HEK293T (cell line): ENCODE data around the gene TBC1D3H.
"Not testable (repeated sequence)": the region's sequence is repeated elsewhere in the genome, so short reads cannot be mapped to it uniquely, and the experiment has no call there.

Experiments used
- CTCF ChIA-PET: fragments of 350-600 bp; formaldehyde crosslinking; extraction: SDS; loops from one replicate; lab custom pipeline; 2021; ENCODE audit warnings: antibody characterized with exemption, inconsistent platforms; lab: Yijun Ruan, JAX
- POLR2A ChIA-PET: fragments of 350-600 bp; formaldehyde crosslinking; extraction: SDS; loops from one replicate; lab custom pipeline; 2020; ENCODE audit warnings: antibody characterized with exemption, inconsistent platforms; lab: Yijun Ruan, JAX
- DNase-seq: peaks from one replicate; pipeline ENCODE4 v3.0.0; 2012; ENCODE audit warnings: mixed read lengths; ENCODE audit errors: extremely low spot score

TBC1D3H gene

GRCh38 chr17:36388385-36389245 is at the start of gene TBC1D3H:
Gene TBC1D3H (minus strand): TSS chr17:36388435. CDS start chr17:36386895, 1,540 bp downstream.
- POLR2A ChIA-PET, DNase-seq, CTCF ChIA-PET: not testable (repeated sequence)

DNA sequence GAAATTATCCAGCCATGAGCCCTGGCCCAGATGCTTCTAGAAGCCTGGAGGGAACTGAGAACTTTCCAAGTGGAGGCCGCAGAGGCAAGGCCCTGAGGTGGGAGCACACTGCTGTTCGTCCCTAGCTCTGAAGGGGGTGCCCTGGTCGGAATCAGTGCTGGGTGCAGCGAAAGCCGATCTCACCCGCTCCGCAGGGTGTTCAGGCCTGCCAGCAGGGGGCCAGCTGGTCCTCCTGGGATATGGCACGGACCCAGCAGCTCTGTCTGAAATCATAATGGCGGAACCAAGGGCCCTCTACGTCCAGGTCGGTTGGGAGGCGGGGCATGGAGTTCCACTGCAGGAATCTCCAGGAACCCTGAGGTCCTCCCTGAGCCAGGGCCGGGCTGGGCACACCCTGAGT is 40.7 kb upstream of the TBC1D3H start:
- POLR2A ChIA-PET, CTCF ChIA-PET: not testable (repeated sequence)

GRCh38 chr17:36415180-36415941 is 27.1 kb upstream of the TBC1D3H start:
- POLR2A ChIA-PET, CTCF ChIA-PET, DNase-seq: not testable (repeated sequence)

More for the DNA sequence above, 40.7 kb upstream of the TBC1D3H start:
- DNase-seq: not testable (repeated sequence)

DNA sequence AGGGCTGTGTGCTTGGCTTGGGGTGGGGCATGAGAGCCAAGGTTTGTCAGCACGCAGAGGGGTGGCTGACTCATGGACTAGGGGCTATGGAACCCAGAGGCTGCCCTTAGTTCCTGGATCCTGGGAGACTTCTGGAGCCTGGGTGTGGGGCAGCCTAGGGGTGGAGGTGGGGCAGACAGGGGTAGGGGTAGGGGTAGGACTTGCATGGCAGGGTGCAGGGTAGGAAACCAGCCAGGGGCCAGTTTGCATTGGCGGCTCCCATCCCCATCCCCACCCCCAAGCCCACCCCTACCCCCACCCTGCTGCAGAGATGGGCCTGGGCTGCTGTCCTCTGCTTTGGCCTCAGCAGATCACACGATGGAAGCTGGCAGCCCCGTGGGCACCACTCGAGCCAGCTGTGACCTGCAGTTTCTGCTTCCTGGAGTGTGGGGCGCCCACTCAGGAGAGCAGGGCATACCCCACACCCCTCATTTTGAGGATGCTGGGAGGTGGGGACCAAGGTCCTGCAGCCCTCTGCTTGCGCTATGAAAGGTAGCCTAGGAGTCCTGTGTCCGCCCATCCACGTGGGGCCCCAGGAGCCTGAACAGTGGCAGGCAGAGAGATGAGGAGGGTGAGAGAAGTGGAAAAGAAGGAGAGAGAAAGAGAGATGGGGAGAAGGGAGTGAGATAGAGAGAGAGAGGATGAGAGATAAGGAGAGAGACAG is 2.9 kb upstream of the TBC1D3H start:
- DNase-seq, POLR2A ChIA-PET, CTCF ChIA-PET: not testable (repeated sequence)

GRCh38 chr17:36375938-36376337 is 12.3 kb downstream of the TBC1D3H start:
- CTCF ChIA-PET: not testable (repeated sequence)

GRCh38 chr17:36362496-36362895 is 25.7 kb downstream of the TBC1D3H start:
- DNase-seq, POLR2A ChIA-PET, CTCF ChIA-PET: not testable (repeated sequence)

More at GRCh38 chr17:36375938-36376337, 12.3 kb downstream of the TBC1D3H start:
- DNase-seq, POLR2A ChIA-PET: not testable (repeated sequence)
